Activated effector memory CD4-positive, alpha-beta T cell treated with anti-CD3 and anti-CD28 coated beads, Interleukin-2, amount 50 U/mL, for 16 hours (primary cell): Measurements from ENCODE around the gene RPS6KA2.
"Not testable (repeated sequence)": the region's sequence is repeated elsewhere in the genome, so short reads cannot be mapped to it uniquely, and the experiment has no call there.

Experiments used
- DNase-seq: peaks from one replicate; pipeline ENCODE4 v3.0.0-alpha.2; 2020

RPS6KA2 gene

GRCh38 chr6:166545156-166546034, 81.7 kb downstream of the RPS6KA2 start:
- DNase-seq = no peak

GRCh38 chr6:166544296-166544605, 82.8 kb downstream of the RPS6KA2 start:
- no peak for DNase-seq

- DNase-seq = no peak
These were observed 83.3 kb downstream of the RPS6KA2 start for GRCh38 chr6:166543603-166544295.

- no peak for DNase-seq
These were observed 84.5 kb downstream of the RPS6KA2 start for GRCh38 chr6:166542580-166542912.

DNA sequence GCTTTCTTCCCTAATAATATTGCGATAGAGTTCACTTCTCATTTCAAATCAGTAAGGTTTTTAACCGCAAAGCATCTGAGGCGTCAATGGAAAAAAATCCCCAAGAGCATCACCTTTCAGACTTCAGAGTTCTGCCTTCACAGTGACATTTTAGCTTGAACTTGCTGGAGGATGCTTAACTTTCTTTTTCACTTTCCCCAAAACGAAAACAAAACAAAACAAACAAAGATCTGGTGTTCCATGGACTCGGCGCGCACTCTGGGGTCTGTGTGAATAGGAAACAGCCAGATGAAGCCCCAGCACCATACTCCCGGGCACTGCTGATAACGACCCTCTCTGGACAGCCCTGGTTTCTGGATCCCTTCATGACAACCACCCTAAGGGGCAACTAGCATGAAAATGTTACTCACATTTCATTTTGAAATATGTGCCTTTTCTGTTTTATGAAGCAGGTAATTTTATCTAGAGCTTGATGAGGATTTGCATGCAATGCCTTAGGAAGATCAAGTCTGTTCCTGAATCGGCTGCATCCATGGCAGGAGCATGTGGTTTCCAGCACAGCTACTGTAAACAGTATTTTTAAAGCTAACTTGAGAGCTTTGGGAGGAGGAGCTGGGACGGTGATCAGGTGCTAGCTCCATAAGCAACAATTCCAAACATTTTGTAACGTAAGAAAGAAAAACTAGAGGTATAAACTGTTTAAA, 85.0 kb downstream of the RPS6KA2 start:
- peak; percentile 67 for DNase-seq

DNA sequence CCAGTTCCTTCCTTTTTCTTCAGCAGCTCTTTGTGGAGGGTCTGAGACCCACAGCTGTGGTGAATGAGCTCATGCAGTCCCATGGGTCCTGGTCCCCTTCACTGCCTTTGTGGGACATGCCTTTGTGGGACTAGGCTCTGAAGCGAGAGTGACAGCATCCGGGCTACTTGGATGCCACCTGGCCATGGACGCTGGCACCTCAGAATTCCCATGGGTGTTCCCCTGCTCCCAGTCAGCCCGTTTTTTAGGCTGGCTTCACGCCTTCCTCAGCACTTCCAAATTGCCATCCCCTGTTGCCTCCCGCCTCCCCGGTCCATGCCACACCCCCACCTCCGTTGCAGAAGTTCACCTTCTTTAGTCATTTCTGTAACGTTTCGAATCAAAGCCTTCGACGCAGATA, 85.7 kb downstream of the RPS6KA2 start:
- DNase-seq = peak; percentile 69

- peak; percentile 90 for DNase-seq
These were observed 86.3 kb downstream of the RPS6KA2 start for GRCh38 chr6:166540631-166541331.

DNA sequence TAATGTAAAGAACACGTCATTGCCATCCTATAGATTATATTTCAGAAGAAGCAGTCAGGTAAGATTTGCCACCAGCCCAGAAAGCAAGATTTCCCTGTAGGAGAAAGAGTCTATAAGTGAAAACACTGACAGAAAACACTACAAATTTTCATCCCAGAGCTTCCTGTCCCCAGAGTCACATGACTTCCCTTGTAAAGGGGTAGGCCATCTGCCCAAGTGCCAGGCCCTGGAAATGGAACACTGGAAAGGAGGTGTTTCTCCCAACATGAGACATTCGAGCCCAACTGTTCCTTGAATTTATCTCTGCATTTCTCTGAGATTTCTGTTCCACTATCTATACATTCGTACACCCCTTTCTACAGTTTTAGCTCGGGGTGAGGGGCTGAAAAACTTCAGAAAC, 87.5 kb downstream of the RPS6KA2 start:
- no peak for DNase-seq

GRCh38 chr6:166539011-166539385, 88.1 kb downstream of the RPS6KA2 start:
- not testable (repeated sequence) for DNase-seq

GRCh38 chr6:166538297-166539010, 88.6 kb downstream of the RPS6KA2 start:
- DNase-seq = no peak

DNA sequence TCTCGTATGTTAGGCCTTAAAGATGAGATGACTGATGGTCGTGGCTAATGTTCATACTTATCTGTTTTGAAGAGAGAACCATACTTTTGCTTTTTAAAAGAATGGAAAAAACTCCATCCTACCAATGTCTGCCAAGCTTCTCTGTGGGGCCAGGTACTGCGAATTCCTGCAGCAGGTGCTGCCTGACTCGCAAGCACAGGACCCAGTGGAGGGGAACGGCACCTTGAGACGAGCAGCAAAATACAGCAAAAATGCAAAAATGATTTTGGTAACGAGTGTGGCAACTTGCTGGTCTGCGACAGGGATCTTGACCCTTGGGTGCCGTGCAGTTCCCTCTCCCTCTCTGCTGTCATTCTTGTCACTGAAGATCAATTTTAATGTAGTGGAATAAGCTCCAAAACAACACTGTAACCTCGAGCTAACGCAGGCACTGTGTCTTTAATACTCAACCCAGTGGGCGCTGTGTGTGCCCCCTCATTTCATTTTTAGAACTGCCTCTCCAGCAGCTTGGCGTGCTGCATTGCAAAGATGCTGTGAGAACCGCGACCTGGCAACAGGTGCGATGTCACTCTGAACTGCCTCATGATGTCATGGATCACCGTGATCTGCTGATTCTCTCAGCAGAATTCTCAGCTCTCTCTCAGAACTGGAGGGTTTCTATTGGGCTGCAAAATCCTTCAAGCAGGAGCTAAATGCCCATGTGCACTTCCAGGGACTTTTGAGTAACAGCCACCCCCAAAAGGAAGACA, 92.2 kb downstream of the RPS6KA2 start:
- DNase-seq = no peak

DNA sequence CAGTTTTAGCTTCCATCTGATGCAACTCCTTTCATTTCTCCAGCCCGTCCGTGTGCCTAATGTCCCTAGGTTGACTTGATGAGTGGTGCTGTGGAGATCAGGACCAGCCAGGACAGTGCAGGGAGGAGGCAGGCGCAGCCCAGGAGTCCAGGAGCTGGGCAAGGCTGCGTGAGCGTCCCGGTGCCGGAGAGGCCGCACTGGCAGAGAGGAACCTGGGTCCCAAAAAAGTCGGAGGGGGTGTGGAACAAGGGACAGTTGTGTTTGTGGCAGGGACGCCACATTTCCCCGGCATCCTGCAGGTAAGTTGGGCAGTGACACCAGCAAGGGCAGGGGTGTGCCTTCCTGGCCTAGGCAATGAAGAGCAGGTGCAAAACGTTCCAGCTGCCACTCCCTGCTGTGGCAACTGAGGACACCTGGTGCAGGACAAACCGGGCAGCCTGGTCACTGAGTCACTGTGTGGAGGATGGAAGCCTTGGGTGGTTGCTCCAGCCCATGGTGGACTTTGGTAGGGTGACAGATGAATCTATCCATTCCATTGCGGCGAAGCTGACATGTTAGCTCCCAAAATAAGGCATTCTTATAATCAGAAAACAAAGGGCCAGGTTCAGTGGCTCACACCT, 93.7 kb downstream of the RPS6KA2 start:
- DNase-seq = no peak

DNA sequence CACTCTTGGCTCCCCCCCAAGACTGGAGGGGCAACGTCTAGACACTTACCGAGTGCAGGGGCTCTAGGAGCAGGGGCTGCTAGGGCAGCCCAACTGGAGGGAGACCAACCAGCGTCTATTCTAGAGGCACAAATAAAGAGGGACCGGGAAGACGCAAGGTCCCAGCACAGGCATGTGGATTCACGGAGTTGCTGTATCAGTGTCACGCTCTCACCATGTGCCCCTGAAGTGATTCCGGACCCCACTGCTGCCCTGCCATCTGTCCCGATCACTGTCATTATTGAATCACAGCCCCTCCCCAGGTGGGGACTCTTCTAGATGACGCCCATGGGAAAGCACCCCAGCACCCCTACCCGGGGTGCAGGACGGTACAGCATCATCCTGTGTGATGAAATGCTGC, 94.7 kb downstream of the RPS6KA2 start:
- DNase-seq = no peak

DNA sequence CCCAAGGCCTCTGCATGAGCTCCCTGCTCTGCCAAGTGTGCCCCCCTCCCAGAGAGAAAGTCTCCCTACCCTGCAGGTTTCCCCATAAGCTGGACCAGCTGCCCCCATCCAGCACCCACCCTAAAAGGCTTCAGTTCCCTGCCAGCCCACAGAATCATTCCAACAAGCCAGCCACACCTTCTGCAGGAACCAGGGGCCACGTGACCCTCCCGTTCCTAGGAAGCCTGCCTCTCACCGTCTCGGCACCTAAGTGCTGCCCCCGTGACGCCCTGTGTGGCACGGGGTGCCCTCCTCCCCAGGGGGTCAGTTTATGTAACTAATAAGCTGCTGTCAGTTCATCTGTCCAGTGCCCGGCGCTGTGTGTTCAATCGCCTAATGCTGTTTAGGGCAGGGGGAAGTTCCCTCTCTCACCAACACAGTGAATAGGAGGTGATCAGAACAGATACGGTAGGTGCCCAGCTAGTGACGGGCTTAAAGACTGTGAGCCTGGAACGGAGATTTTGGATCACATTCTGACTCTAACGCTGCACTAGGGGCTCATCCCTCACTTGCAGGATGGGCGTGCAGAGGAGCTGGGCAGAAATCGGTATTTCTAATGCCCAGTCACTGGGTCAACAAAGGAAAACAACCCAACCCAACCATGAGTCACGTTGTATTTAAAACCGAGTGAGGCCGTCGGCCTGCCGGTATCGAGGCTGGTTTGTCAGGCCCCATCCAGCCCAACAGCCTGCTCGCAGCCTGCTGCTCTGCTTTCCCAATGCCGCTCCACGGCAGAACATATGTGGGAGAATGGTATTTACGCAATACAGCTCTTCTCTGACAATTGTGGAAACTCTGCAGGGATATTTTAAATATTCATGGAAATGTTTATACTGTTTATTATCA, 96.6 kb downstream of the RPS6KA2 start:
- DNase-seq = no peak

- DNase-seq = no peak
These were observed 97.5 kb downstream of the RPS6KA2 start for GRCh38 chr6:166529586-166529985.

DNA sequence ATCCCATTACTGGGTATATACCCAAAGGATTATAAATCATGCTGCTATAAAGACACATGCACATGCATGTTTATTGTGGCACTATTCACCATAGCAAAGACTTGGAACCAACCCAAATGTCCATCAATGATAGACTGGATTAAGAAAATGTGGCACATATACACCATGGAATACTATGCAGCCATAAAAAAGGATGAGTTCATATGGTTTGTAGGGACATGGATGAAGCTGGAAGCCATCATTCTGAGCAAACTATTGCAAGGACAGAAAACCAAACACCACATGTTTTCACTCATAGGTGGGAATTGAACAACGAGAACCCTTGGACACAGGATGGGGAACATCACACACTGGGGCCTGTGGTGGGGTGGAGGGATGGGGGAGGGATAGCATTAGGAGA, 98.0 kb downstream of the RPS6KA2 start:
- DNase-seq = not testable (repeated sequence)

GRCh38 chr6:166527849-166528248, 99.2 kb downstream of the RPS6KA2 start:
- no peak for DNase-seq

DNA sequence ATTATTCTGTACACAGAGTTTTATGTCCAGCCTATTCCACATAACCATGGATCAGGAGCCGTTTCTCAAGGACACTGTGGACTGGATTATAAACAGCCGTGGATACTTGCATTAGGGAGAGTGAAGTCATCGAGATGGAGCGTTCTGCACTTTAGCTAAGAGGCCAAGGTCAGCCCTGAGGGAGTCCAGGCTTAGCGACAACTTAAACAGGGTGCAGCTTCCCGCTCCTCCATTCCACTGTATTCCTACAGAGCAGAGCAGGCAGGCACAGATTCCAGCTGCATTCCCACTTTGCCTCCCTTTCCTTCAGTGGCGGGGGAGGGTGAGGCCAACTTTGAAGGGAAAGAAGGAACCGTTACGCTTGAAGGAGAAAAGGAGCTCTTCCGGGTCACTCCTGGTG, 100.1 kb downstream of the RPS6KA2 start:
- no peak for DNase-seq

- no peak for DNase-seq
These were observed 101.5 kb downstream of the RPS6KA2 start for GRCh38 chr6:166525567-166525966.

DNA sequence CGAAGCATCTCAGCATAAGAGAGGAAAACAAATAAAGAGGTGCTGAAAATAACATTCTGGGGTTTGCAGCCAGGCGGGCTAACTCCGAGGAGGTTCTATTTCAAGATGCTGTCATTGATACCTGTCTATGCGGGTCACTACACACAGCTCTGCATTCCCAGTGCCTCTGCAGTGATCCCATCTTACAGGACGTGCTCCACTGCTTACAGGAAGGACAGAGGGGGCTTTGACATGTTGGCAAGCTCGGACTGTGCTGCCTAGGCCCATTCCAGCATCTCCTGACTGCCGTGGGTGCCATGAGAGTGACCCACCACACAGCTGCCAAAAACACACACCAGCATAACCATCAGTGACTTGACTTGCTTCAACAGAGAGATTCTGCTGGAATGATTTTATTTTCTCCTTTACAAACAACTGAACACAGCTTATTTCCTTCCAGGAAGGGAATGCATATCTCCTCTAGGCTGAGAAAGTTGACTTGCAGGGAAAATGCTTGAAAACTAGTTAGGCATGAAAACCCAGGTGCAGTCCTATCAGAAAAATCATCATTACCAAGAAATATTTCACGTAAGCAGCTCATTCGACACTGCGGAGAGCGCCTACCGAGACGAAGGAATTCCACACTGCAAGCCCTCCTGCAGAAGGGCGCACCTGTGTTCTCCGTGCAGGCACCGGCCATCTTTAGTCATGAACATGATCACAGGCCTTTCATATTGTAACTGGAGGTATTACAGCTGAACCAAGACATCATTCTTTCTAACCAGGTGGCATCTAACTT, 103.1 kb downstream of the RPS6KA2 start:
- DNase-seq = no peak
